GM13976 (cell line): Measurements from ENCODE around the gene SMCP.
A peak's percentile ranks its signal among the peaks of the same experiment; 100 is the strongest.

Experiments used
- DNase-seq: peaks from one replicate; pipeline ENCODE4 v3.0.0; 2012; ENCODE audit warnings: low spot score
- in situ Hi-C: fragments of 300-500 bp; cut with MboI; formaldehyde crosslinking; loops from one replicate; pipeline ENCODE4 v1.12.0; 2022; ENCODE audit warnings: low sequenced_read_pairs, mixed read lengths, inconsistent platforms; ENCODE audit not compliant: unreplicated experiment
- TF ChIP-seq, protein P1 (sequence below): IDR thresholded peaks from 2 replicates; pipeline ENCODE4 v1.5.1; 2012; ENCODE audit warnings: borderline replicate concordance, mild to moderate bottlenecking; ENCODE audit not compliant: insufficient read depth; ENCODE audit errors: extremely low read depth, missing control alignments, control extremely low read depth

The SMCP gene

DNA sequence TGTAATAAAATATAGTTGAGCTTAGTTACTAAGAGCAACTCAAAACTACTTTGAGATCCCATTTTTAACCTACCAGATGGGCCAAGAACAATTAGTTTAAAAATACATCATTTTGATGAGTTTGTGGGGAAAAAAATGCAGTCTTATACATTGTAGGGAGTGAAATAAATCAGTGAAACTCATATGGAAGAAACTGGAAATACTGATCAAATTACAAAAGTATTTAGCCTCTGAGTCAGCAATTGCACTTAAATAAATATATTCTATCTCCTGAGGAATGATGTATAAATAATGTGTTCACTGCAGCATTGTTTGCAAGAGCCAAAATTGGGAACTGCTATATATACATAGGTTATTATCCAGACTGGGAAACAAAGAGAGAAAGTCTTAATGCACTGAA is 4.6 kb upstream of the SMCP start:
- in situ Hi-C loops, result loop anchor here (10.0 kb wide), 1 partner anchor 51 kb away; no protein-coding TSS in a partner anchor
- TF ChIP-seq, protein P1, sequence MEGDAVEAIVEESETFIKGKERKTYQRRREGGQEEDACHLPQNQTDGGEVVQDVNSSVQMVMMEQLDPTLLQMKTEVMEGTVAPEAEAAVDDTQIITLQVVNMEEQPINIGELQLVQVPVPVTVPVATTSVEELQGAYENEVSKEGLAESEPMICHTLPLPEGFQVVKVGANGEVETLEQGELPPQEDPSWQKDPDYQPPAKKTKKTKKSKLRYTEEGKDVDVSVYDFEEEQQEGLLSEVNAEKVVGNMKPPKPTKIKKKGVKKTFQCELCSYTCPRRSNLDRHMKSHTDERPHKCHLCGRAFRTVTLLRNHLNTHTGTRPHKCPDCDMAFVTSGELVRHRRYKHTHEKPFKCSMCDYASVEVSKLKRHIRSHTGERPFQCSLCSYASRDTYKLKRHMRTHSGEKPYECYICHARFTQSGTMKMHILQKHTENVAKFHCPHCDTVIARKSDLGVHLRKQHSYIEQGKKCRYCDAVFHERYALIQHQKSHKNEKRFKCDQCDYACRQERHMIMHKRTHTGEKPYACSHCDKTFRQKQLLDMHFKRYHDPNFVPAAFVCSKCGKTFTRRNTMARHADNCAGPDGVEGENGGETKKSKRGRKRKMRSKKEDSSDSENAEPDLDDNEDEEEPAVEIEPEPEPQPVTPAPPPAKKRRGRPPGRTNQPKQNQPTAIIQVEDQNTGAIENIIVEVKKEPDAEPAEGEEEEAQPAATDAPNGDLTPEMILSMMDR, result no peak
- no peak for DNase-seq

DNA sequence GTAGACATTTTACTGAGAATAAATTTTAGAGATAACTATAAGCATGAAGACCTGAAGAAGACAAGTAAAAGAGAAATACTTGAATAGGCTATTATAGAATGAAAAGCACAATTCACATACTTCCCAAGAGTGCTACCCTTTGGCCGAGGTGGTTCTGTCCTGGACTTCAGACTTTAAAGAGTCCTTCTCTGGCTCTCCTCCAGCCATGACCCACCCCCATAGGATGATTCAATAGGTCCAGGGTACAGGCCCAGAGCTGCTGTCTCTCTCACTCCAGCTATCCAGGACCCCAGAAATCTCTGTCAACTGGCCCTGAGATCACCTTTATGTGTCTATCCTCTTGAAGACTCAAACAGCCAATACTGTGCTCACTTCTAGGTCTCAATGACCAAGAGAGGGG is 1.3 kb upstream of the SMCP start:
- in situ Hi-C loops, result loop anchor here (10.0 kb wide), 1 partner anchor 48 kb away; no protein-coding TSS in a partner anchor
- TF ChIP-seq, protein P1, result no peak

DNA sequence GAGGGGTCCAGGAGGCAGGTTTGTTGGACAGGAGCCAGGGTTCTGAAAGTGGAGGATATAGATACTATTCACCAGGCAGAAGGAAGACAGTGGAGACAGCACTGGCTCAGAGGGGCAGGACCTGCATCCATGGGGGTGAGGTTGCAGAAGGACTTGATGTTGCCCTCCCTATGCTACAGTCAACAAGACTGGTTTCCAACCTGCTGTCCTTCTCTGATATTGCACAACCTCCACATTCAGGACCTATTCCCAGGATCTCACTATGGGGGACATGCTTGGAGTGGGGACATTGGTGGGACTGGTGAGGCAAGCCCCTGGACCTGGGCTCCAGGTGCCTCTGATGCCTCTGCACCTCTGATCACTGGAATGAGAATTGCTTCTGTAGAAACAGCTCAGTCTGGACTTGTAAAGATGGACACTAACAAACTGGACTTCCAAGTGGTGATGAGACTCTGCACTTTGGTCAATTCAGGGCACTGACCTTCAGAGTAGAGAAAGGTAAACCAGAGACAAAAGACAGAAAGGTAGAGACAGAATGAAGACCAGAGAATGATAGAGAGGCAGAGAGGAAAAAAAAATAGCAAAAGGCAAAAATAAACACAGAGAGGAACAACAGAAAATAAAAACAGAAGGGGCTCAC is 1.6 kb downstream of the SMCP start:
- DNase-seq, result no peak
- TF ChIP-seq, protein P1, result no peak
- in situ Hi-C loops, result loop anchor here (10.0 kb wide), 1 partner anchor 45 kb away; no protein-coding TSS in a partner anchor

More for the DNA sequence above, 1.3 kb upstream of the SMCP start:
- no peak for DNase-seq

DNA sequence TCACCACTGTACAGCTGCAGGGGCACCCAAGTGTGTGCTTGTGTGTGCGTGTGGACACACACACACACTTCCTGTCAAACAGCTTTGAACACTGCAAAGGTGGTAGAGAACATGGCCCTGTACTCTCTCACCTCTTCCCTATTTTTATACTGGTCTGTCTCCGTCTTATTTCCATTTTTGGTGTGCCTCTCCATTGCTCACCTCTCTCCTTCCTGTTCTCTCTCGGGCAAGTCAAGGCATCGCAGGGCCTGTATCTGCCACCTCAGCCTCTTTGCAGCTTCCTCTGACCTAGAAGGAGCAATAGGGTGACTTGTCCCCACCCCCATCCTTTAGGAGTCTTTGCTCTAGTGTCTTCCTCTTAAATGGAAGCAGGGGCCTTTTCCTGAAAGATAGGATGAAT is 2.2 kb downstream of the SMCP start:
- no peak for DNase-seq
- in situ Hi-C loops, result no loop called here
- TF ChIP-seq, protein P1, result no peak

DNA sequence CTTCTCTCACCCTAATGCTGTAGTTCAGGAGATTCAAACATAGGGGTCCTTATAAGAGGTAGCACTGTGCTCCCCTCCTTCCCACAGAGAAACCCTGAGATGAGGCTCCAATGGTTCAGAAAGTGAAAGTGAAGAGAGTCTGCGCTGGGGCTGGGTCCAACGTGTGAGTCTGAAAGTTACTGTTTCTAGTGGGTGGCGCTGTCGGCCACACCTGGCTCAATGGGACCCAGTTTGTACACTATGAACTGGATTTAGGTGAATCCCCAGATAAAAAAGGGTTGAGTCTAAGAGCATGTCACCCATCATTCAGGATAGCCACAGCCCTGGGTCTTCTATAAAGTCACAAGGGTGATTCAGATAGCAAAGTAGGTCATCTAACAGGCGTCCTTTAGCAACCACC is 2.8 kb downstream of the SMCP start:
- DNase-seq, result peak; percentile 52
- in situ Hi-C loops, result no loop called here
- TF ChIP-seq, protein P1, result no peak

DNA sequence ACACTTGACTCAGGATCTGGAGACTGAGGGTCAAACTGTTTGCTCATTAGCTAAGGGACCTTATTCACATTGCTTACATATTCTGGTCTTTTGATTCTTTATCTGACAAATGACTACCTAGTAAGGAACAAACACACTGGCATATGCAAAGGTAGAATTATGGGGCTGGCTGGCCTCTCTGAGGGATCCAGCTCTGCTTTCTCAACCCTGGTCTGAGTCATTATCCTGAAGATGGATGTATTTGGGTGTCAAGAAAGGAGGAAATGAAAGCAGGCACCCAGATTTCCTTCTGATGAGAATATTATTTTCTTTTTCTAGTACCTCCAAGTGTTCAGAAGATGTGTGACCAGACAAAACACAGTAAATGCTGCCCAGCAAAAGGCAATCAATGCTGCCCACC is 6.0 kb downstream of the SMCP start:
- in situ Hi-C loops, result no loop called here

More for the DNA sequence above, 6.0 kb downstream of the SMCP start:
- TF ChIP-seq, protein P1, result no peak
- no peak for DNase-seq
